Endothelial cell of umbilical vein (primary cell): ENCODE results near the gene INSL6.
A peak's percentile ranks its signal among the peaks of the same experiment; 100 is the strongest.

Experiments used
- CTCF ChIP-seq, 2 donors: IDR thresholded peaks; 1 replicate in 1 of 2; 2 replicates in 1 of 2; pipeline ENCODE4 v1.5.1; 2011; ENCODE audit warnings: low read length in 2 of 2, mild to moderate bottlenecking in 2 of 2, moderate library complexity in 2 of 2, control low read depth in 1 of 2, inconsistent platforms in 1 of 2, low read depth in 1 of 2; ENCODE audit not compliant: insufficient read depth in 1 of 2; ENCODE audit errors: extremely low read depth in 1 of 2
- MAX ChIP-seq: IDR thresholded peaks from 2 replicates; pipeline ENCODE4 v1.6.1; 2011; ENCODE audit not compliant: insufficient read depth, insufficient read length
- POLR2A ChIP-seq: IDR thresholded peaks from 2 replicates; pipeline ENCODE4 v1.6.1; 2012; ENCODE audit warnings: low read depth, mild to moderate bottlenecking, control low read depth, low read length

GRCh38 chr9:5186416-5187169, 1.2 kb upstream of the INSL6 start:
- TF ChIP-seq CTCF (IDR thresholded peaks at IDR 0.05; ENCODE audit: extremely low read depth in 1 of 2, insufficient read depth in 1 of 2, low read depth in 1 of 2, low read length in 2 of 2) (peak; percentile 64 to 73), MAX (no peak), POLR2A (no peak)
